Fibroblast of peridontal ligament (primary cell): Measurements from ENCODE around the gene FN1.

Source experiments
- DNase-seq: peaks from one replicate; pipeline ENCODE4 v3.0.0-alpha.2; 2010; ENCODE audit errors: extremely low read depth

The FN1 gene

GRCh38 chr2:215407590-215408264, 28.1 kb downstream of the FN1 start:
- no peak for DNase-seq

DNA sequence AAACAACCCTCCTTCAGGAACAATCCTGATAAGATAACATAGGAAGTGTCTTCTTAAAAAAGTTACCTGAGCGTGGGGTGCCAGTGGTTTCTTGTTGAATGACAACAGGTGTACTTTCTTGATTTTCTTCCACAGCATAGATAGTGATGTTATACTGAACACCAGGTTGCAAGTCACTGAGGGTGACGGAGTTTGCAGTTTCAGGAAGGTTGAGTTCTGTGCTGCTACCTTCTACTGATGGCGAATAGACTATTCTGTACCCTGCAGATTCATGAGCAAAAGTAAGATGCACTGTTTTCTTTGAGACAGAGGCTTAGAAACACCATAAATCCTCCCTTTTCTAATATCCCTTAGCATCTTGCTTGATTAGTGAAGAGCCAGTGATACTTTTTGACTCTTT, 28.8 kb downstream of the FN1 start:
- DNase-seq, result no peak

- DNase-seq, result no peak
These were observed 29.9 kb downstream of the FN1 start for GRCh38 chr2:215405722-215406581.

DNA sequence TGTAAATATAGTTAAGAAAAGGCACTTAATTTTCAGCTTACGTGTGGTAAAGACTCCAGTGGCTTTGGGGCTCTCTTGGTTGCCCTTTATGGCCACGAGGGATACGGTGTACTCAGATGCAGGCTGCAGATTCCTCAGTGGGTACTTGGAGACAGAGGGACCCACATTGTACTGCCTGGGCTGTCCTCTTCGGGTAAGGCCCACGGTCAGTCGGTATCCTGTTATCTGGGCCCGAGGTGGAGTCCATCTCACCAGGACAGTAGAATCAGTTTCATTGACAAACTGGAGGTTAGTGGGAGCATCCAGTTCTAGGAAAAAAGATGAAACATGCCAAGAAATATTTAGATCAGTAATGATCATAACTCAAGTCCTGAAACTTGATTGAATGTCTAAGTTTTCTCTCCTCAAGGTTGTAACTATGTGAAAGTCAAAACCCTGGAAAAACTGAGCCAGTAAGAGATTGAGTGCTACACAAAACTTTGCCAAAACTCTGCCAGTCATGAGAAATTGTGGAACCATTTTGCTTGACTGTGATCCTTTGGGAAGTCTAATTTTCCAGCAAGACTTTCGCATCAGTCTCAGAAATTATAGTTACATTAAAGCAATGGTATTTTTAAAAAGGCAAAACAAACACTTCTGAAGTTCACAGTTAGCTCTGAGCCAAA, 31.4 kb downstream of the FN1 start:
- no peak for DNase-seq

- DNase-seq, result no peak
These were observed 32.2 kb downstream of the FN1 start for GRCh38 chr2:215403441-215404347.

DNA sequence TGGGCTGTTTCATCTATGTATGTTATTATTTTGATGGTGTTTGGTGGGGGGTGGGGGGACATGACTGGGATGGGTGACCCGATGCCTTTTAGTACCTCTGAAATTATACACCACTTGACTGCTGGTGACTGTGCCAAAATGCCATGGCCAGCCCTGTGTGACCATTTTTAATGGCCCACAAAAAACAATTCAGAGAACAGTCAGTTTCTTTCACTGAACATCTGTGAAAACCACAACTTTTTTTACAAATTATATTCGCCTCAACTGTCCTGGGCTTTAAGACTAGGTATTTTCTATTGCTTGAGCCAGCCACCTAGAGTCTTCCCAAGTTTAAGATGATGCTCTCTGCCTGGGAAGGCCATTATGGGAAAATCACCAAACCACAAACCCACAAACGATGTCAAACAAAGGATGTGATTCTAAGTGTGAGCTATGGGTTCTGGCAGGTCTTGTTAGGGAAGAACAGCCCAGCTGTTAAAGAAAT, 33.9 kb downstream of the FN1 start:
- DNase-seq, result peak; percentile 97

DNA sequence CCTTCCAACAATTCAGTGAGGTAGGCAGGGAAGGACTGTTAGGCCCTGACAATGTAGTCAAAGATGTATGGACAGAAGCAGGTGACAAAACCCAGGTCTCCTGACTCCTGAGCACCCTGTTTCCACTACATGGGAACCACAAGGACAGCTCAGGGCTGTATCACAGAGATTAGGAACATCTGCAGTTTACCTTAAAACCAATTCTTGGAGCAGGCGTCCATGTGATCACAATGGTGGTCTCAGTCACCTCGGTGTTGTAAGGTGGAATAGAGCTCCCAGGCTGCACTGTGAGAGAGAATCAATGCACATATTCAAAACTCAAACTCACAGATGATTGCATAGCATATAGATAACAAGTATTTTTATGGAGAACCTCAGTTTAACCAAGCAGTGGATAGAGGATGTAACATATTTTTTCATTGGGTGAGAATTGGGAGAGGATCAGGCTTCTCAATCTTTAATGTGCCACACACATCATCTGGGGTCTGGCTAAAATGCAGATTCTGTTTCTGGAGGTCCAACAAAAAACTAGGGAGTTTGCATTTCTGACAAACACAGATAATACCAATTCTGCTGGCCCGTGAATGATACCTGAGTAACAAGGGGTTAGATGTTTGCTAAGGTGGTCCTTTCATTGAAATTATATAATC, 36.7 kb downstream of the FN1 start:
- no peak for DNase-seq

GRCh38 chr2:215397632-215398341, 38.1 kb downstream of the FN1 start:
- no peak for DNase-seq

DNA sequence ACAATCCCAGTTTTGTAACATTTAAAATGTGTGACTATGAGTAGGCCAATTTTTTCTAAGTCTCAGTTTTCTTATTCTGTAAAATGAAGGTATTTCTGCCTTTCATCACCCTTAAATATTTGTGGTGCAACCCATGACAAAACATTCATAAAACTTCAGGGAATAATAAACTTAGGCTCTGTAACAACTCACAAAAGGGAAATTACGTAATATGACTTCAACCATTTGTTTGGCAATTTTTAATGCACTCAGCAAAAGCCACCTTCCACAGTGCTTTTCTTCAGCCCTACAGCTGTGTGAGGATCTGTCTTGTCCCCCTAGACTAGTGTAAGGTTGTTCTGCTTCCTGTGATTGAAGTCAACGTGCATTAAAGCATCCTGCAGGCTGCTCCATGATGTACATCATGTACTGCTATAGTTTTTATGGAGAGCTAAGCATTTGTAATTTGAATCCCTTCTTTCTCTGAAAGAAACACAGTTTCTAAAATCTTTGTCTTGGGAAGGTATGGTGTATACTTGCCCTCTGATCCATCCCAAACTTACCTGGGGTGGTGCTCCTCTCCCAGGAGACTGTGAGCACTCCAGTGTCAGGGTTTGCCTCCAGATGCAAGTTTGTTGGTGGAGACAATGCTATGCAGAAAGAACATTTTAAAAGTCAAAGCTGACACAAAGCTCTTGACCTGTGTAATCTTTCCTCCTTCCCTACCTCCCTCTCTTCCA, 39.1 kb downstream of the FN1 start:
- peak; percentile 88 for DNase-seq

- no peak for DNase-seq
These were observed 40.0 kb downstream of the FN1 start for GRCh38 chr2:215395687-215396460.

- no peak for DNase-seq
These were observed 41.6 kb downstream of the FN1 start for GRCh38 chr2:215394102-215394805.

- no peak for DNase-seq
These were observed 43.1 kb downstream of the FN1 start for GRCh38 chr2:215392687-215393270.

DNA sequence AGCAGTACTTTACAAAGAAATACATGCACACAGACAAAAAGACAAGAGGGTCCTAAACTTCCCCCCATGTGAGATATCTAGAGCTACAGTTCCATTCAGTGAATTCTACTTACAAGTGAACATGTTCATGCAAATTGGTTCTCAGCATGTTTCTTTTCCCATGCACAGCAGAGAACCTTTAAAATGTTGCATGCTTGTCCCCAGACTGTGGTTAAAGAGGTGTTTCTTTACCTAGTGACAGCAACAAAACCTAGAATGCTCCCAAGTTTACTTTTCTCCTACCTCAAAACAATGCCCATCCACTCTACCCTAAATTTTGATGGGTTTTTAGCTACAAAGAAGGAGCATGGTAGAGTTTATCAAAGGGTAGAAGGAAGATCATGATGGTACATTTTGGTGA, 43.7 kb downstream of the FN1 start:
- DNase-seq, result no peak

DNA sequence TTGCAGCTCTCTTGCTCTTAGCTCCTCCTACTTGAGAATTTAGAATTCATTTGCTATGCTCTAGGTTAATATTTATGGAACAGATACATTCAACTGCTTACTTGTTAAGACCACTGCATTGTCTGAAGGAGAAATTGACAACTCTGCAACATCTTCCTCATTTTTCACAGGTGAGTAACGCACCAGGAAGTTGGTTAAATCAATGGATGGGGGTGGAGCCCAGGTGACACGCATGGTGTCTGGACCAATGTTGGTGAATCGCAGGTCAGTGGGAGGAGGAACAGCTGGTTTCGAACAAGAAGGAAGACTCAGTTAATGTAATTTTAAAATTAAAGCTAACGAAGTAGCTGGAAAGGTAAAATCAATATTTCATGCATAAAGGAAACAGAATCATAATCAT, 44.3 kb downstream of the FN1 start:
- DNase-seq, result no peak

GRCh38 chr2:215390550-215390913, 45.3 kb downstream of the FN1 start:
- no peak for DNase-seq

GRCh38 chr2:215388002-215388728, 47.7 kb downstream of the FN1 start:
- no peak for DNase-seq

- DNase-seq, result no peak
These were observed 49.3 kb downstream of the FN1 start for GRCh38 chr2:215386566-215386965.
